Stimulated activated naive B cell treated with anti-CD40 and anti-IgM and Interleukin-4, amounts not matched to agents 10 μg/mL and 1 μg/mL and 100 μg/mL, for 72 hours (primary cell): ENCODE data around the gene SPATA31E1.
A peak's percentile ranks its signal among the peaks of the same experiment; 100 is the strongest.
"Not testable (repeated sequence)": the region's sequence is repeated elsewhere in the genome, so short reads cannot be mapped to it uniquely, and the experiment has no call there.

Source experiments
- ATAC-seq, 2 donors: fragments of 150-1000 bp; cut with Tn5 transposase; replicated peaks; 2 replicates each; pipeline ENCODE4 v1.10.0; 2021; ENCODE audit warnings: moderate library complexity in 1 of 2
- DNase-seq: peaks from one replicate; pipeline ENCODE4 v3.0.0; 2021
- H3K27ac Mint-ChIP-seq: one replicate; pipeline ENCODE4 v1.8.0; 2022; ENCODE audit warnings: mild to moderate bottlenecking, mixed read lengths
- H3K27me3 Mint-ChIP-seq, 2 donors: one replicate each; pipeline ENCODE4 v1.8.0; 2022; ENCODE audit warnings: mixed read lengths in 2 of 2
- H3K36me3 Mint-ChIP-seq, 2 donors: one replicate each; pipeline ENCODE4 v1.8.0; 2022; ENCODE audit warnings: mixed read lengths in 2 of 2, mild to moderate bottlenecking in 1 of 2
- H3K4me1 Mint-ChIP-seq, 2 donors: one replicate each; pipeline ENCODE4 v1.8.0; 2022; ENCODE audit warnings: mixed read lengths in 2 of 2, mild to moderate bottlenecking in 1 of 2
- H3K4me3 Mint-ChIP-seq, 2 donors: one replicate each; pipeline ENCODE4 v1.8.0; 2022; ENCODE audit warnings: mild to moderate bottlenecking in 2 of 2, mixed read lengths in 2 of 2, moderate library complexity in 1 of 2
- H3K9me3 Mint-ChIP-seq, 2 donors: one replicate each; pipeline ENCODE4 v1.8.0; 2022; ENCODE audit warnings: mixed read lengths in 2 of 2, mild to moderate bottlenecking in 1 of 2

SPATA31E1 gene

GRCh38 chr9:87902371-87902770 lies 19.7 kb downstream of the SPATA31E1 start:
- peaks cover 14 to 19% of the 10 kb centered on the region in 2 donors for H3K9me3 Mint-ChIP-seq
- DNase-seq, H3K4me1 Mint-ChIP-seq, H3K27me3 Mint-ChIP-seq, H3K36me3 Mint-ChIP-seq, ATAC-seq, H3K4me3 Mint-ChIP-seq, H3K27ac Mint-ChIP-seq: not testable (repeated sequence)

DNA sequence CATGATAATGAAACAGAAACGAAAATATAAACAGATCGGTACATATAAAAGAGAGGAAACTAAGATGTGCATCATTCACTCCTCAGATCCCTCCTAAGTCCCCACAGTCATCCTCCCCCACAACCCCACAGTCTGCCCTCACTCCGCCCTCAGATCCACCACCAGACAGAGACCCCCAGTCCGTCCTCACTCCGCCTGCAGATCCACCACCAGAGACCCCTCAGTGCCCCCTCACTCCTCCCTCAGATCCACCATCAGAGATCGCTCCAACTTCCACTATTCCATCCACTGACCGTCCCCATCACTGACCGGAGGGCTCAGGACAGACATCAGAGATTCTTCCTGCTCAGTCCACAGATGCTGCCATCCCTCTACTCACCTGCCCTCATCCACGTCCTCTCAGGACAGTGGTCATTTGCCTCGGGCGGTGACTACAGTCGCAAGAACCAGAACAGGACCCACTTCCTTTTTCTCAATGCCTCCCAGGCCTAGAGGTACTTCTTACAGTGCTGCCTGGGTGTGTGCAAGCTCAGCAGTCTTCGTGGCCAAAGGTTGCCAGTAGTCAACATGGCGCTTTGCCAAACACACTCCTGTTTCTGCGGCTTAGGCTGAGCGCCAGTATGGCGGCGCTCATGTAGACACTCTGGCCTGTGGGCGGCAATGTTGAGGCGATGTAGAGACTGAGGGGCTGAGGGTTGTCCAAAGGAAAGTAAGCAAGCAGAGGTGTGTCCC lies 26.8 kb downstream of the SPATA31E1 start:
- H3K27ac Mint-ChIP-seq: no peak overlapping the region
- no peaks in the 10 kb centered on the region for H3K36me3 Mint-ChIP-seq
- H3K9me3 Mint-ChIP-seq: peaks cover 4 to 7% of the 10 kb centered on the region in 2 donors
- no peak for DNase-seq
- ATAC-seq: peak; percentile 54 to 58
- no peaks in the 10 kb centered on the region for H3K4me1 Mint-ChIP-seq
- H3K27me3 Mint-ChIP-seq: peaks cover 0 to 5% of the 10 kb centered on the region in 2 donors
- H3K4me3 Mint-ChIP-seq: no peak overlapping the region

DNA sequence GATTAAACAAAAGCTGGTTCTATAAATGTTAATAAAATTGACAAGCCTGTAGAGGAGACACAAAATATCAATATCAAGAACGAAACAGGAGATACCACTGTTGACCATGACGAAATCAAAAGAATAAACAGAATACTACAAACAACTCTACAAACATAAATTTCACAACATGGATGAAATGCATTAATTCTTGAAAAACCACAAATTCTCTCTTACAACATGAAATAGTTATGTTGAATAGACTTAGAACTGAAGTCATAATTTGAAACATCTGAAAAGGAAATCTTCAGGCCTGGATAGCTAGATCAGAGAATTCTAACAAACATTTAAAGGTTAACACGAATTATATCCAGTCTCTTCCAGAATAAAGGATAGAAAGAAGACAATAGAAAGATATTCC lies 28.1 kb downstream of the SPATA31E1 start:
- ATAC-seq: no peak
- H3K4me1 Mint-ChIP-seq: no peaks in the 10 kb centered on the region
- no peak overlapping the region for H3K4me3 Mint-ChIP-seq
- H3K9me3 Mint-ChIP-seq: peaks cover 4% of the 10 kb centered on the region in 2 donors
- H3K27ac Mint-ChIP-seq: no peak overlapping the region
- DNase-seq: no peak
- H3K36me3 Mint-ChIP-seq: no peaks in the 10 kb centered on the region
- peaks cover 0 to 5% of the 10 kb centered on the region in 2 donors for H3K27me3 Mint-ChIP-seq

DNA sequence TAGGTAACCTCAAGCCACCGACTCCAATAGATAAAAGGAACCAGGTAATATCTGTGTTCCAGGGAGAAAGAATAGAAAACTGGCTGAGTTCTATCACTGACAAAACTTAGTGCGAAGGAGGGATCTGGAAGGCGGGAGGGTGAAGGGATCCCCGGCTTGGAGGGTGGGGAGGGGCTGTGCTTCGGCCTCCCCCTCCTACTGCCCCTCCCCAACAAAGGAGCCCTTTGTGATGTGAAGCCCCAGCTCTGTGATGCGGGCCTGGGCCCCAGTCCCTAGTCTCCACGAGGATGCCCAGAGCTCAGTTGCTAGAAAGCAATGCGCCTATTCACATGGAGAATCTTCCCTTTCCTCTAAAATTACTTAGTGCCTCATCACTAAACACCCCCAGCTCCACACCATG lies 35.0 kb downstream of the SPATA31E1 start, which contains the start of gene SPATA31C1:
Gene SPATA31C1 (plus strand): TSS at position 301 of the 400 bp plus-strand sequence.
- not testable (repeated sequence) for DNase-seq, H3K4me3 Mint-ChIP-seq, H3K27ac Mint-ChIP-seq, ATAC-seq, H3K9me3 Mint-ChIP-seq, H3K4me1 Mint-ChIP-seq, H3K36me3 Mint-ChIP-seq, H3K27me3 Mint-ChIP-seq

GRCh38 chr9:87919013-87919412 lies 36.3 kb downstream of the SPATA31E1 start:
- not testable (repeated sequence) for H3K4me1 Mint-ChIP-seq, H3K36me3 Mint-ChIP-seq, ATAC-seq, DNase-seq, H3K9me3 Mint-ChIP-seq, H3K27me3 Mint-ChIP-seq, H3K27ac Mint-ChIP-seq, H3K4me3 Mint-ChIP-seq

GRCh38 chr9:87921561-87921960 lies 38.9 kb downstream of the SPATA31E1 start:
- H3K36me3 Mint-ChIP-seq, H3K27me3 Mint-ChIP-seq, ATAC-seq, H3K4me3 Mint-ChIP-seq, H3K27ac Mint-ChIP-seq, H3K4me1 Mint-ChIP-seq, H3K9me3 Mint-ChIP-seq, DNase-seq: not testable (repeated sequence)

DNA sequence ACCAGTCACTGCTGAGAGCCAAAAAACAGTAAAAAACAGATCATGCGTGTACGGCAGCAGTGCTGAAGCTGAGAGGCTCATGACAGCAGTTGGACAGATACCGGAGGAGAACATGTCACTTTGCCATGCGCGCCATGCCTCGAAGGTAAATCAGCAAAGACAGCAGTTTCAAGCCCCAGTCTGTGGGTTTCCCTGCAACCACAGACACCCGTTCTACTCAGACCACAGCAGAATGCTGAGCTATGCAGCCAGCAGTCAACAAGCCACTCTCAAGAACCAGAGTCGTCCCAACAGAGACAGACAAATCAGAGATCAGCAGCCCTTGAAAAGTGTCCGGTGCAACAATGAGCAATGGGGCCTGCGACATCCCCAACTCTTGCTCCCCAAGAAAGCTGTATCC lies 40.3 kb downstream of the SPATA31E1 start:
- not testable (repeated sequence) for H3K4me3 Mint-ChIP-seq, H3K9me3 Mint-ChIP-seq, H3K4me1 Mint-ChIP-seq, H3K27ac Mint-ChIP-seq, H3K27me3 Mint-ChIP-seq, ATAC-seq, H3K36me3 Mint-ChIP-seq, DNase-seq

DNA sequence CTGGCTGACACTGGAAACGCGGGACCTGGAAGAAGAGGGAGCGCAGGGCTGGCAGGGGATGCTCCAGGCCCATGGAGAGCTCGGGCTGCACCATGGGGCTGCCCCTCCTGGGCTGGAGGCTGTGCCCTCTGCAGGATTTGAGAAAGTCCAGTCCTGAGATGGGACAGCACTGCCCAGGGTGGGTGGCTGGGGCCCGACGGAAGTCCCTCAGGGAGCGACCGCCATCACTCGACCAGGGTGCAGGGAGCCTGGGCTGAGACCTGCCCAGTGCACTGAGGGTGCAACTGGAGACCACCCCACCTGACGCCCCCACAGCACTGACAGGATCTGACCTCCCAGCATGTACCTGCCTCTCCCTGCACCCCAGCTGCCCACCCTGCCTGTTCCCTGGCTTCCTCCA lies 42.2 kb downstream of the SPATA31E1 start:
- not testable (repeated sequence) for H3K4me3 Mint-ChIP-seq, DNase-seq, H3K9me3 Mint-ChIP-seq, H3K36me3 Mint-ChIP-seq, H3K4me1 Mint-ChIP-seq, ATAC-seq, H3K27ac Mint-ChIP-seq, H3K27me3 Mint-ChIP-seq

DNA sequence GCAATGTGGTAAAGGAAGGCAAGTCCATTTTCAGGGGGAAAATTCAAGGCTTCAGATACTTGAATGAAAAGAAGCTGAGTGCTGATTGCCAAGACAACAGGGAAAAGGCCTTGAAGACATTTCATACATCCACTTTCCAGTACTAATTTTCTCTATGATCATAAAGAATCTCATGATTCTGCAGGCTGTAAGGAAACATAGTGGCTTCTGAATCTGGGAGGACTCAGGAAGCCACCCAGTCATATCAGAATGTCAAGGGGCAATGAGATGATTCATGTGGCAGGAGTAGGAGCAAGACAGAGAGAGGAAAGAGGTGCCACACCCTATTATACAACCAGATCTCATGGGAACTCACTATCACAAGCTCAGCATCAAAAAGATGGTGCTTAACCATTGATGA lies 46.5 kb downstream of the SPATA31E1 start:
- H3K27me3 Mint-ChIP-seq, H3K27ac Mint-ChIP-seq, DNase-seq, H3K4me3 Mint-ChIP-seq, H3K36me3 Mint-ChIP-seq, H3K9me3 Mint-ChIP-seq, ATAC-seq, H3K4me1 Mint-ChIP-seq: not testable (repeated sequence)

DNA sequence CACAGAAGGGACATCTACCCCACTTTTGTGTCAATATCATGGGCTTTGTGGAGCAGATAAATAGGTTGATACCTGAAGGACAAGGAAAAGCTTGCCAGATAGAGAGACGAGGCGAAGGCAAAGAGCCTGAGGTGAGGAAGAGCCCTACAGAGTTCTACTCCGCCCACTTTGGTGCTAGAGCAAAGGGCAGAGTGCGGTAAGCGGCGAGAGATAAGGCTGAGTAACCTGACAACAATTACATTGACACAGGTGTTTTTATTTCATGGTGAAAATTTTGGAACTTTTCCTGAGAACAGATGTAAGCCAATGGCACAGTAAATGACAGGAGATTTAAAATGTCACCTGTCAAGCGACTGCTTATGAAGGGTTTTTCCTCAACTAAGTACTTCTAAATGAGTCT lies 51.8 kb downstream of the SPATA31E1 start:
- H3K4me3 Mint-ChIP-seq, H3K27me3 Mint-ChIP-seq, ATAC-seq, DNase-seq, H3K4me1 Mint-ChIP-seq, H3K9me3 Mint-ChIP-seq, H3K36me3 Mint-ChIP-seq, H3K27ac Mint-ChIP-seq: not testable (repeated sequence)

DNA sequence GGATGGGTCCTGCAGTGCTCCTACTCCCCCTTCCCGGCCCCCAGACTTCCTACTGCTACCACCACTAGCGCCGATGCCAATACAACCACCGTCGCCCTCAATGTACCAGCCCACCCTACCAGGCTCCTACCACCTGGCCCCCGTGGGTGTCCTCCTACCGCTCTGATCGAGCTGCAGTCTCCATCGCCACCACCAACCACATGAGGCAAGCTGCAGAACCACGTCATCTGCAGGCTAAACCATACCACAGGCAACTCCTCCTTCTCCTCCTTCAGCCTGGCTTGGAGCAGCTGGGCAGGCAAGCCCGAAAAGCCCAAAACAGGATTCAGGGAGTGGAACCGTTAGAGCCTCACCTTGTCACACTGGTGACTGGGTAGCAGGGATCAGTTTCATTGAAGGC lies 54.7 kb downstream of the SPATA31E1 start:
- H3K4me3 Mint-ChIP-seq, ATAC-seq, H3K27me3 Mint-ChIP-seq: not testable (repeated sequence)

DNA sequence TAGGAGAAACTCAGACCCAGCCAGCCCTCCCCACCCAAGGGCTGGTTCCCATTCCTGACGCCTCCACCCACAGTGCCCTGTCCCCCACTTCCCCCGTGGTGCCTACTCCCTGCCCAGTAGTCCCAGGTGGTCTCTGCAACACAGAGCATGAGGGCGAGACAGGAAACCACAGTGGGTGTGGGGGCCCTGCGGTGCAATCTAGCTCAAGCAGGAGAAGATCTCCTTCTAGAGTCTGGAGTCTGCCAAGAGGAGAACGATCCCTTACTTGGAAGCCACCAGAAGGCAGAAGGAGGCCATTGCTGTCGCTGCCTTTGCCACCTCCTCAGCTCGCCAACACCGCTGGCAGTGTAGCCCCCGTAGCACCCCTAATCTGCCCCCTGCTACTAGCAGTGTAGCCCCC lies 55.2 kb downstream of the SPATA31E1 start:
- not testable (repeated sequence) for DNase-seq, H3K4me1 Mint-ChIP-seq, H3K27ac Mint-ChIP-seq, H3K27me3 Mint-ChIP-seq, ATAC-seq, H3K9me3 Mint-ChIP-seq, H3K36me3 Mint-ChIP-seq, H3K4me3 Mint-ChIP-seq

More for the DNA sequence above, 54.7 kb downstream of the SPATA31E1 start:
- H3K4me1 Mint-ChIP-seq, H3K27ac Mint-ChIP-seq, H3K36me3 Mint-ChIP-seq, H3K9me3 Mint-ChIP-seq, DNase-seq: not testable (repeated sequence)

DNA sequence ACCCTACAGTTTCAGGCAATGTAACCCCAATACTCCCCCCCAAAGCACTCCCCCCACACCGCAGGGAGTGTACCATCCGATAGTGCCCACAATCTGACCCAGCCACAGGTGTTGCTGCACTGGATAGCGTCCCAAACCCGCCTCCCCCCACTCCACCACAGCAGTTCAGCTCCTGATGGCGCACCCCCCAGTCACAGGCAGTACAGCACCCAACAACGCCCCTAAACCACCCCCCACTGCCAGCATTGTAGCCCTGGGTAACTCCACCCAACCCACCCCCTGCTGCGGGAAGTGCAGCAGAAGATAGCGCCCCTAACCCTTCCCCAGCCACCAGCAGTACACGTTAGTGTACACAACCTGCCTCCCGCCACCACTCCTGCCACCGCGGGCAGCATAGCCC lies 55.7 kb downstream of the SPATA31E1 start:
- not testable (repeated sequence) for H3K4me3 Mint-ChIP-seq, ATAC-seq, H3K27me3 Mint-ChIP-seq, H3K36me3 Mint-ChIP-seq, H3K9me3 Mint-ChIP-seq, DNase-seq, H3K27ac Mint-ChIP-seq, H3K4me1 Mint-ChIP-seq
